ENCODE results near the gene GDF2.

GDF2 gene

GRCh38 chr10:47354165-47354564 is 31.9 kb downstream of the GDF2 start:
- Histone ChIP-seq H2AFZ (no peak overlapping the region), H3K79me2 (no peaks in the 10 kb centered on the region), H3K36me3 (ENCODE audit: control insufficient read depth, insufficient read depth, low read length) (no peaks in the 10 kb centered on the region), H3K27me3 (ENCODE audit: control insufficient read depth, insufficient read depth, low read length) (no peaks in the 10 kb centered on the region), H3K9me3 (ENCODE audit: control insufficient read depth, low read length) (no peaks in the 10 kb centered on the region), H3K4me3 (ENCODE audit: low read depth, low read length) (no peak overlapping the region), H3K27ac (no peak overlapping the region), H3K4me2 (ENCODE audit: low read length) (no peak overlapping the region), H3K9ac (no peak overlapping the region), H3K4me1 (no peaks in the 10 kb centered on the region)
- no peak for TF ChIP-seq CTCF (IDR thresholded peaks at IDR 0.05)

- Histone ChIP-seq H3K9me3 (ENCODE audit: control insufficient read depth, low read length) (no peaks in the 10 kb centered on the region), H2AFZ (no peak overlapping the region), H3K36me3 (ENCODE audit: control insufficient read depth, insufficient read depth, low read length) (no peaks in the 10 kb centered on the region), H3K4me2 (ENCODE audit: low read length) (no peak overlapping the region), H3K4me1 (no peaks in the 10 kb centered on the region), H3K9ac (no peak overlapping the region), H3K79me2 (no peaks in the 10 kb centered on the region), H3K27ac (no peak overlapping the region), H3K4me3 (ENCODE audit: low read depth, low read length) (no peak overlapping the region), H3K27me3 (ENCODE audit: control insufficient read depth, insufficient read depth, low read length) (no peaks in the 10 kb centered on the region)
- no peak for TF ChIP-seq CTCF (IDR thresholded peaks at IDR 0.05)
Measured at GRCh38 chr10:47354900-47355299, 32.6 kb downstream of the GDF2 start.

GRCh38 chr10:47356708-47357107 is 34.5 kb downstream of the GDF2 start:
- H3K4me3 ChIP-seq (ENCODE audit: low read depth, low read length), result no peak overlapping the region
- H3K4me2 ChIP-seq (ENCODE audit: low read length), result no peak overlapping the region
- H3K27me3 ChIP-seq (ENCODE audit: control insufficient read depth, insufficient read depth, low read length), result no peaks in the 10 kb centered on the region
- H3K27ac ChIP-seq, result no peak overlapping the region
- H3K36me3 ChIP-seq (ENCODE audit: control insufficient read depth, insufficient read depth, low read length), result no peaks in the 10 kb centered on the region
- TF ChIP-seq CTCF (IDR thresholded peaks at IDR 0.05), result no peak
- H3K79me2 ChIP-seq, result no peaks in the 10 kb centered on the region
- peaks cover 2% of the 10 kb centered on the region for H3K4me1 ChIP-seq
- H3K9ac ChIP-seq, result no peak overlapping the region
- H2AFZ ChIP-seq, result no peak overlapping the region
- no peaks in the 10 kb centered on the region for H3K9me3 ChIP-seq (ENCODE audit: control insufficient read depth, low read length)

GRCh38 chr10:47357131-47357582 is 34.9 kb downstream of the GDF2 start:
- H3K4me2 ChIP-seq (ENCODE audit: low read length), result no peak overlapping the region
- no peaks in the 10 kb centered on the region for H3K36me3 ChIP-seq (ENCODE audit: control insufficient read depth, insufficient read depth, low read length)
- peaks cover 2% of the 10 kb centered on the region for H3K4me1 ChIP-seq
- no peak overlapping the region for H3K9ac ChIP-seq
- H3K9me3 ChIP-seq (ENCODE audit: control insufficient read depth, low read length), result no peaks in the 10 kb centered on the region
- H2AFZ ChIP-seq, result no peak overlapping the region
- no peak overlapping the region for H3K27ac ChIP-seq
- TF ChIP-seq CTCF (IDR thresholded peaks at IDR 0.05), result no peak
- no peaks in the 10 kb centered on the region for H3K79me2 ChIP-seq
- no peak overlapping the region for H3K4me3 ChIP-seq (ENCODE audit: low read depth, low read length)
- H3K27me3 ChIP-seq (ENCODE audit: control insufficient read depth, insufficient read depth, low read length), result no peaks in the 10 kb centered on the region

- TF ChIP-seq CTCF (IDR thresholded peaks at IDR 0.05), result no peak
- no peak overlapping the region for H3K27ac ChIP-seq
- no peak overlapping the region for H3K9ac ChIP-seq
- no peaks in the 10 kb centered on the region for H3K36me3 ChIP-seq (ENCODE audit: control insufficient read depth, insufficient read depth, low read length)
- H3K4me2 ChIP-seq (ENCODE audit: low read length), result no peak overlapping the region
- H3K9me3 ChIP-seq (ENCODE audit: control insufficient read depth, low read length), result no peaks in the 10 kb centered on the region
- H2AFZ ChIP-seq, result no peak overlapping the region
- H3K4me3 ChIP-seq (ENCODE audit: low read depth, low read length), result no peak overlapping the region
- no peaks in the 10 kb centered on the region for H3K27me3 ChIP-seq (ENCODE audit: control insufficient read depth, insufficient read depth, low read length)
- H3K79me2 ChIP-seq, result no peaks in the 10 kb centered on the region
- peaks cover 2% of the 10 kb centered on the region for H3K4me1 ChIP-seq
Measured at GRCh38 chr10:47357911-47358310, 35.7 kb downstream of the GDF2 start.
